Lung (tissue), 12 donors: ENCODE results near the gene MESP1. TPM values are rescaled to one million over a fixed set of nuclear protein-coding genes. Genes with fewer than 3 reads are reported as not detected.

ENCODE experiments used
- ATAC-seq: fragments of 200-7000 bp; cut with Tn5 transposase; one replicate; pipeline ENCODE4 v1.9.1; 2020; ENCODE audit warnings: moderate number of reproducible peaks; ENCODE audit not compliant: insufficient read depth, low FRiP score
- DNase-seq, 3 donors: peaks; one replicate each; pipeline ENCODE4 v3.0.0-alpha.2; 2013 to 2017
- H3K27ac ChIP-seq, 2 donors: one replicate each; pipeline ENCODE4 v1.5.1; 2013; ENCODE audit warnings: mild to moderate bottlenecking in 2 of 2, moderate library complexity in 2 of 2, control low read depth in 1 of 2, inconsistent platforms in 1 of 2, low read depth in 1 of 2, low read length in 1 of 2
- H3K27me3 ChIP-seq, 3 donors: one replicate each; pipeline ENCODE4 v1.5.1; 2013; ENCODE audit warnings: low read length in 2 of 3; ENCODE audit not compliant: control insufficient read depth in 3 of 3, insufficient read depth in 3 of 3
- H3K36me3 ChIP-seq, 4 donors: one replicate each; pipeline ENCODE4 v1.5.1; 2013; ENCODE audit warnings: low read length in 4 of 4, mild to moderate bottlenecking in 1 of 4, moderate library complexity in 1 of 4; ENCODE audit not compliant: control insufficient read depth in 4 of 4, insufficient read depth in 4 of 4
- H3K4me1 ChIP-seq, 5 donors: one replicate each; pipeline ENCODE4 v1.5.1; 2013; ENCODE audit warnings: low read length in 5 of 5, mild to moderate bottlenecking in 2 of 5, moderate library complexity in 1 of 5; ENCODE audit not compliant: control insufficient read depth in 5 of 5, insufficient read depth in 5 of 5
- H3K4me3 ChIP-seq: one replicate; pipeline ENCODE4 v1.5.1; 2013; ENCODE audit warnings: mild to moderate bottlenecking, control low read depth, moderate library complexity
- H3K9ac ChIP-seq, 2 donors: one replicate each; pipeline ENCODE4 v1.5.1; 2013; ENCODE audit warnings: low read length in 2 of 2, control low read depth in 1 of 2; ENCODE audit not compliant: insufficient read depth in 1 of 2
- H3K9me3 ChIP-seq, 4 donors: one replicate each; pipeline ENCODE4 v1.5.1; 2013; ENCODE audit warnings: low read length in 3 of 4, mild to moderate bottlenecking in 1 of 4, moderate library complexity in 1 of 4; ENCODE audit not compliant: control insufficient read depth in 4 of 4, insufficient read depth in 3 of 4
- CTCF ChIP-seq: IDR thresholded peaks from 2 replicates; pipeline ENCODE4 v1.5.1; 2012; ENCODE audit warnings: mild to moderate bottlenecking; ENCODE audit errors: control extremely low read depth, extremely low read depth
- WGBS, 2 donors: extraction: QIAGEN DNeasy Blood & Tissue Kit; methylation state at CpG; one replicate each; pipeline ENCODE4 v1.1.7; 2013; 5-methylcytosine and 5-hydroxymethylcytosine counted together
- polyA plus RNA-seq, 2 donors: library from polyadenylated mRNA; stranded (reverse); fragments of 200-250 nt; gene quantifications; one replicate each; pipeline ENCODE4 v1.2.1, GENCODE V29; 2013
- total RNA-seq, 2 donors: library from RNA; depleted of rRNA in 1 of 2; stranded (reverse); fragments of >200 nt in 1 of 2; gene quantifications; one replicate each; pipeline ENCODE4 v1.2.1, GENCODE V29; 2014 to 2021
- donor health status: control.
- donor health status: control.
- donor health status: Bipolar disorder and iron deficiency.
- donor health status: healthy.
- donor health status: DM: yes; HTN: yes; CAD: no.

The MESP1 gene
- total and polyA plus RNA-seq, 4 donors, result 0.37 to 3.2 (median 2.3) TPM

GRCh38 chr15:89754361-89755154 lies 3.5 kb upstream of the MESP1 start:
- H3K36me3 ChIP-seq, result no peaks in the 10 kb centered on the region
- no peak overlapping the region for H3K4me3 ChIP-seq
- ATAC-seq, result no peak
- DNase-seq, result no peak
- no peak overlapping the region for H3K27ac ChIP-seq
- WGBS, 2 donors, result 71 to 75% methylated on average over 8 of the region's 8 CpGs
- H3K4me1 ChIP-seq, result peaks cover 0 to 13% (median 0%) of the 10 kb centered on the region in 5 donors
- peaks cover 0 to 8% (median 6%) of the 10 kb centered on the region in 3 donors for H3K27me3 ChIP-seq
- H3K9ac ChIP-seq, result no peak overlapping the region
- no peak for TF ChIP-seq CTCF
- no peaks in the 10 kb centered on the region for H3K9me3 ChIP-seq

GRCh38 chr15:89753855-89754254 lies 2.8 kb upstream of the MESP1 start:
- 64 to 73% methylated on average over 7 of the region's 7 CpGs for WGBS, 2 donors
- H3K9ac ChIP-seq, result no peak overlapping the region
- ATAC-seq (no peak), DNase-seq (no peak)
- no peak overlapping the region for H3K4me3 ChIP-seq
- peaks cover 0 to 13% (median 0%) of the 10 kb centered on the region in 5 donors for H3K4me1 ChIP-seq
- no peaks in the 10 kb centered on the region for H3K36me3 ChIP-seq
- TF ChIP-seq CTCF, result no peak
- peaks cover 0 to 15% (median 13%) of the 10 kb centered on the region in 3 donors for H3K27me3 ChIP-seq
- H3K9me3 ChIP-seq, result no peaks in the 10 kb centered on the region
- no peak overlapping the region for H3K27ac ChIP-seq

GRCh38 chr15:89751748-89752147 lies 699 bp upstream of the MESP1 start:
- no peak for TF ChIP-seq CTCF
- Histone ChIP-seq H3K36me3 (no peaks in the 10 kb centered on the region), H3K4me3 (no peak overlapping the region), H3K9me3 (no peaks in the 10 kb centered on the region), H3K9ac (no peak overlapping the region), H3K27ac (no peak overlapping the region), H3K4me1 (peaks cover 0 to 13% (median 0%) of the 10 kb centered on the region in 5 donors), H3K27me3 (peaks cover 0 to 35% (median 28%) of the 10 kb centered on the region in 3 donors)
- DNase-seq (peak; percentile 54 to 72 (median 61)), ATAC-seq (no peak)
- 68 to 83% methylated on average over 5 of the region's 5 CpGs for WGBS, 2 donors
